GM12874 (cell line): ENCODE data around the gene FXYD2.

ENCODE experiments used
- CTCF ChIP-seq: IDR thresholded peaks from 2 replicates; pipeline ENCODE4 v1.5.1; 2011; ENCODE audit warnings: low read depth, mild to moderate bottlenecking, control low read depth, low read length, moderate library complexity; ENCODE audit not compliant: insufficient read depth

Gene FXYD2

GRCh38 chr11:117870103-117870952 is 45.8 kb upstream of the FXYD2 start:
- TF ChIP-seq CTCF: no peak

- TF ChIP-seq CTCF: no peak
Observed at GRCh38 chr11:117869604-117870003, 45.1 kb upstream of the FXYD2 start.

- TF ChIP-seq CTCF: no peak
Observed at GRCh38 chr11:117868815-117869561, 44.4 kb upstream of the FXYD2 start.

DNA sequence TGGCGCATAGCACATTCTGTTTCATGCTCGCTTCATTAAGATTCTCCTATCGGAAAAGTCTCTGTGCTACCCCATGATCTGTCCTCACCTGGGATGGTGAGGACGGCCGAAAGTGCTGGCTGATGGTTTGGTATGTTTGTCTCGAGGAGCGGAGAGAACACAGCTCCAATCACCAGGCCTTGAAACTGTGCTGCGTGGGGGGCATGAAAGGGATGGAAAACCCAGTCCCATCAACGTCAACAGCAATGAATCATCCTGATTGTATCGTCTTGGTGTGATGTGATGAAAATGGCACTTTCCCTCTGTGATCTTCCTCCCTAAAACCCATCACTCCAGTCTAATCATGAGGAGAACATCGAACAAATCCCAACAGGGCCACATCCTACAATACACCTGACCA is 43.5 kb upstream of the FXYD2 start:
- TF ChIP-seq CTCF: no peak

- no peak for TF ChIP-seq CTCF
Observed at GRCh38 chr11:117866526-117866925, 42.0 kb upstream of the FXYD2 start.

DNA sequence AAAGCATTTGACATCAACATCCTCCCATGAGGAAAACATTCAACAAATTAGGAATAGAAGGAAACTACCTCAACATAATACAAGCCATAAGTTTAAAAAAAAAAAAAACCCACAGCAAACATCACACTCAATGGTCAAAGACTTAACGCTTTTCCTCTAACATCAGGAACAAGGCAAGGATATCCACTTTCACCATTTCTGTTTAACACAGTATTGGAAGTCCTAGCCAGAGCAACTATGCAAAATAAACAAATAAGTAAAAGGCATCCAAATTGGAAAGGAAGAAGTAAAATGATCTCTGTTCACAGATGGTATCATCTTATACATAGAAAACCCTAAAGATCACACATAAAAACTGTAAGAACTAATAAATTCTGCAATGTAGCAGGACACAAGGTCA is 38.8 kb upstream of the FXYD2 start:
- TF ChIP-seq CTCF: no peak

DNA sequence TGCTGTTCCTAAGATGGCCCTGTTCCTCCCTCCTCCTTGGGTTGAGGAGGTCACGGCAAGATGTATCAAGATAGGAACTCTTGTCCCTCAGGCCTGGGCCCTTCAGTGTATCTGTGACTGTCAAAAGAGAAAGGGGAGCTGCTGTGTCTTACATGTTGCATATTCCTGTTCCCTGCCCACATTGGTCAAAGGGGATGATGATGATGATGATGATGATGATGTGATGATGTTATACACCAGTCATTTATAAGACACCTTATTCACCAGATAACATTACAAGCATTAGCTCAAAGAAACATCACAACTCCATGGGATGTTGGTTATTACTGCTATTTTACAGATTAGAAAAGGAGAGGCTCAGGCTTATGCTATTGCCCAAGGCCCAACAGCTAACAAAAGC is 38.2 kb upstream of the FXYD2 start:
- no peak for TF ChIP-seq CTCF
